GM12892 (cell line): Measurements from ENCODE around the gene MYO16.

Experiments
- POLR2A ChIP-seq: IDR thresholded peaks from 2 replicates; pipeline ENCODE4 v1.6.1; 2011; ENCODE audit warnings: low read depth, low read length, control low read depth
- POLR2AphosphoS5 ChIP-seq: IDR thresholded peaks from 2 replicates; pipeline ENCODE4 v1.6.1; 2011; ENCODE audit warnings: low read depth, low read length, control low read depth
- TAF1 ChIP-seq: IDR thresholded peaks from 2 replicates; pipeline ENCODE4 v1.6.1; 2011; ENCODE audit warnings: low read depth, mild to moderate bottlenecking, control low read depth, low read length, borderline replicate concordance

DNA sequence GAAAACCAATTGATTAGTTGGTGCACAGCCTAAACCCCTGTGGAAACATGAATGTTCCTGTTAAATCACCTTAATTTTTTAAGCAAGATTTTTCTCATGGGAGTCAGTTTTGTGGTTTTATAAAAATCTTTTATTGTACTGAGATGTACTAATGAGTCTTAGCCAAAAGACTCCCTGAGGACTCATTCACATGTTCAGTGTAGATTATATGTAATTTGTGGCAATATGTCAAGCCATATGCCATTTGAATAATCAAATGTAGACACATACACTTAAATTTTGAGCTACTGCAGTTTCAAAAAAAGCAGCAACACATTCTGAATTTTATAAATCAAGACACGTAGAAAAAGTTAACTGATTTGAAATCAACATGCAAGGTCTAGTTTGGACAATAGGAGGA is 395.2 kb downstream of the MYO16 start:
- TF ChIP-seq POLR2A = no peak
- TF ChIP-seq POLR2AphosphoS5 = no peak
- no peak for TF ChIP-seq TAF1
